Measurements from ENCODE around the gene INSYN2A. TPM values are rescaled to one million over a fixed set of nuclear protein-coding genes. Genes with fewer than 3 reads are reported as not detected.

Gene INSYN2A
- polyA plus RNA-seq, 3 donors from 2014 or later = not detected

GRCh38 chr10:127215866-127216265 is 19.5 kb upstream of the INSYN2A start:
- DNase-seq = no peak
- Mint-ChIP-seq H3K36me3 (peaks cover 0 to 6% (median 0%) of the 10 kb centered on the region in 3 donors), H3K27me3 (ENCODE audit: low read depth in 3 of 3) (peaks cover 0 to 6% (median 2%) of the 10 kb centered on the region in 3 donors), H3K27ac (no peak overlapping the region), H3K4me1 (peaks cover 0 to 1% of the 10 kb centered on the region in 2 donors), H3K9me3 (peaks cover 0 to 2% (median 0%) of the 10 kb centered on the region in 6 donors), H3K4me3 (no peak overlapping the region)

- no peak for DNase-seq
- Mint-ChIP-seq H3K4me3 (no peak overlapping the region), H3K36me3 (no peaks in the 10 kb centered on the region), H3K4me1 (no peaks in the 10 kb centered on the region), H3K27me3 (ENCODE audit: low read depth in 3 of 3) (peaks cover 0 to 3% (median 2%) of the 10 kb centered on the region in 3 donors), H3K9me3 (no peaks in the 10 kb centered on the region), H3K27ac (no peak overlapping the region)
These were observed 14.6 kb upstream of the INSYN2A start for GRCh38 chr10:127210936-127211466.

GRCh38 chr10:127207081-127207480 is 10.7 kb upstream of the INSYN2A start:
- Mint-ChIP-seq H3K4me3 (no peak overlapping the region), H3K4me1 (no peaks in the 10 kb centered on the region), H3K36me3 (no peaks in the 10 kb centered on the region), H3K27me3 (ENCODE audit: low read depth in 3 of 3) (peaks cover 0 to 3% (median 0%) of the 10 kb centered on the region in 3 donors), H3K9me3 (no peaks in the 10 kb centered on the region), H3K27ac (no peak overlapping the region)
- DNase-seq = no peak

- Mint-ChIP-seq H3K27me3 (ENCODE audit: low read depth in 3 of 3) (peaks cover 0 to 3% (median 2%) of the 10 kb centered on the region in 3 donors), H3K9me3 (no peaks in the 10 kb centered on the region), H3K4me3 (no peak overlapping the region), H3K4me1 (no peaks in the 10 kb centered on the region), H3K36me3 (no peaks in the 10 kb centered on the region), H3K27ac (no peak overlapping the region)
- DNase-seq = no peak
These were observed 6.7 kb upstream of the INSYN2A start for GRCh38 chr10:127203067-127203466.

GRCh38 chr10:127200646-127201045 is 4.3 kb upstream of the INSYN2A start:
- Mint-ChIP-seq H3K4me1 (no peaks in the 10 kb centered on the region), H3K9me3 (peaks cover 0 to 2% (median 0%) of the 10 kb centered on the region in 6 donors), H3K36me3 (no peaks in the 10 kb centered on the region), H3K4me3 (no peak overlapping the region), H3K27ac (no peak overlapping the region), H3K27me3 (ENCODE audit: low read depth in 3 of 3) (peaks cover 6 to 11% (median 9%) of the 10 kb centered on the region in 3 donors)
- no peak for DNase-seq

GRCh38 chr10:127198721-127199120 is 2.3 kb upstream of the INSYN2A start:
- Mint-ChIP-seq H3K27me3 (ENCODE audit: low read depth in 3 of 3) (peaks cover 7 to 14% (median 12%) of the 10 kb centered on the region in 3 donors), H3K4me1 (no peaks in the 10 kb centered on the region), H3K27ac (no peak overlapping the region), H3K4me3 (no peak overlapping the region), H3K36me3 (no peaks in the 10 kb centered on the region), H3K9me3 (peaks cover 0 to 2% (median 0%) of the 10 kb centered on the region in 6 donors)
- no peak for DNase-seq

GRCh38 chr10:127198307-127198706 is 1.9 kb upstream of the INSYN2A start:
- peaks cover 10 to 18% (median 12%) of the 10 kb centered on the region in 3 donors for H3K27me3 Mint-ChIP-seq (ENCODE audit: low read depth in 3 of 3)
- H3K4me3 Mint-ChIP-seq = no peak overlapping the region
- DNase-seq = no peak
- peaks cover 0 to 2% (median 0%) of the 10 kb centered on the region in 6 donors for H3K9me3 Mint-ChIP-seq
- no peaks in the 10 kb centered on the region for H3K36me3 Mint-ChIP-seq
- no peaks in the 10 kb centered on the region for H3K4me1 Mint-ChIP-seq
- H3K27ac Mint-ChIP-seq = no peak overlapping the region

GRCh38 chr10:127197154-127197432 is 702 bp upstream of the INSYN2A start:
- Mint-ChIP-seq H3K4me3 (peak overlapping the region in 2 of 5 donors; percentile 61 to 76), H3K27ac (no peak overlapping the region), H3K27me3 (ENCODE audit: low read depth in 3 of 3) (peaks cover 10 to 30% (median 12%) of the 10 kb centered on the region in 3 donors), H3K36me3 (no peaks in the 10 kb centered on the region), H3K4me1 (no peaks in the 10 kb centered on the region), H3K9me3 (peaks cover 0 to 2% (median 0%) of the 10 kb centered on the region in 6 donors)
- no peak for DNase-seq

GRCh38 chr10:127195571-127196281 is 665 bp downstream of the INSYN2A start:
- Mint-ChIP-seq H3K4me3 (no peak overlapping the region), H3K27me3 (ENCODE audit: low read depth in 3 of 3) (peaks cover 10 to 34% (median 12%) of the 10 kb centered on the region in 3 donors), H3K36me3 (no peaks in the 10 kb centered on the region), H3K27ac (no peak overlapping the region), H3K9me3 (peaks cover 0 to 2% (median 0%) of the 10 kb centered on the region in 6 donors), H3K4me1 (no peaks in the 10 kb centered on the region)
- no peak for DNase-seq

GRCh38 chr10:127195041-127195506 is 1.3 kb downstream of the INSYN2A start:
- H3K4me3 Mint-ChIP-seq = no peak overlapping the region
- no peaks in the 10 kb centered on the region for H3K4me1 Mint-ChIP-seq
- H3K27ac Mint-ChIP-seq = no peak overlapping the region
- peaks cover 10 to 36% (median 12%) of the 10 kb centered on the region in 3 donors for H3K27me3 Mint-ChIP-seq (ENCODE audit: low read depth in 3 of 3)
- H3K36me3 Mint-ChIP-seq = no peaks in the 10 kb centered on the region
- no peak for DNase-seq
- H3K9me3 Mint-ChIP-seq = peaks cover 0 to 2% (median 0%) of the 10 kb centered on the region in 6 donors

GRCh38 chr10:127194599-127194998 is 1.8 kb downstream of the INSYN2A start:
- no peaks in the 10 kb centered on the region for H3K4me1 Mint-ChIP-seq
- no peak overlapping the region for H3K4me3 Mint-ChIP-seq
- no peaks in the 10 kb centered on the region for H3K36me3 Mint-ChIP-seq
- H3K9me3 Mint-ChIP-seq = peaks cover 0 to 2% (median 0%) of the 10 kb centered on the region in 6 donors
- peaks cover 10 to 36% (median 12%) of the 10 kb centered on the region in 3 donors for H3K27me3 Mint-ChIP-seq (ENCODE audit: low read depth in 3 of 3)
- no peak overlapping the region for H3K27ac Mint-ChIP-seq
- no peak for DNase-seq

- Mint-ChIP-seq H3K27me3 (ENCODE audit: low read depth in 3 of 3) (peaks cover 10 to 36% (median 12%) of the 10 kb centered on the region in 3 donors), H3K36me3 (no peaks in the 10 kb centered on the region), H3K4me1 (no peaks in the 10 kb centered on the region), H3K9me3 (peaks cover 0 to 2% (median 0%) of the 10 kb centered on the region in 6 donors), H3K27ac (no peak overlapping the region), H3K4me3 (no peak overlapping the region)
- no peak for DNase-seq
These were observed 2.3 kb downstream of the INSYN2A start for GRCh38 chr10:127194111-127194510.

GRCh38 chr10:127193125-127193524 is 3.3 kb downstream of the INSYN2A start:
- Mint-ChIP-seq H3K27me3 (ENCODE audit: low read depth in 3 of 3) (peaks cover 10 to 36% (median 12%) of the 10 kb centered on the region in 3 donors), H3K4me3 (no peak overlapping the region), H3K4me1 (no peaks in the 10 kb centered on the region), H3K36me3 (no peaks in the 10 kb centered on the region), H3K9me3 (peaks cover 0 to 2% (median 0%) of the 10 kb centered on the region in 6 donors), H3K27ac (no peak overlapping the region)
- no peak for DNase-seq

- Mint-ChIP-seq H3K4me3 (no peak overlapping the region), H3K27me3 (ENCODE audit: low read depth in 3 of 3) (peaks cover 5 to 33% (median 14%) of the 10 kb centered on the region in 3 donors), H3K36me3 (no peaks in the 10 kb centered on the region), H3K9me3 (peaks cover 0 to 1% (median 0%) of the 10 kb centered on the region in 6 donors), H3K27ac (no peak overlapping the region), H3K4me1 (no peaks in the 10 kb centered on the region)
- no peak for DNase-seq
These were observed 6.0 kb downstream of the INSYN2A start for GRCh38 chr10:127190427-127190826.

Data from immature natural killer cell (primary cell).